Karpas-422 (cell line): ENCODE measurements around the gene RIMKLB. TPM values are rescaled to one million over a fixed set of nuclear protein-coding genes. Genes with fewer than 3 reads are reported as not detected.

ENCODE experiments used
- DNase-seq: peaks from one replicate; pipeline ENCODE4 v3.0.0-alpha.2; 2015
- H2AFZ ChIP-seq: fragments of 200-600 bp; sonication (generic); 2 replicates; pipeline ENCODE4 v1.6.1; 2014; ENCODE audit warnings: antibody characterized with exemption, low read length, mixed read lengths
- H3K27ac ChIP-seq: fragments of 200-600 bp; sonication (generic); 2 replicates; pipeline ENCODE4 v1.5.1; 2014; ENCODE audit warnings: mild to moderate bottlenecking, low read length, moderate library complexity
- H3K27me3 ChIP-seq: fragments of 200-600 bp; sonication (generic); 2 replicates; pipeline ENCODE4 v1.6.1; 2014; ENCODE audit warnings: low read length, mixed read lengths
- H3K36me3 ChIP-seq: fragments of 200-600 bp; sonication (generic); 2 replicates; pipeline ENCODE4 v1.6.1; 2014; ENCODE audit warnings: low read length, mixed read lengths; ENCODE audit not compliant: insufficient read depth
- H3K4me1 ChIP-seq: fragments of 200-600 bp; sonication (generic); 2 replicates; pipeline ENCODE4 v1.6.1; 2014; ENCODE audit warnings: mild to moderate bottlenecking, low read length, mixed read lengths
- H3K4me2 ChIP-seq: fragments of 200-600 bp; sonication (generic); 2 replicates; pipeline ENCODE4 v1.6.1; 2014; ENCODE audit warnings: low read length, low read depth, mild to moderate bottlenecking; ENCODE audit not compliant: poor library complexity, severe bottlenecking
- H3K4me3 ChIP-seq: fragments of 200-600 bp; sonication (generic); 2 replicates; pipeline ENCODE4 v1.5.1; 2014; ENCODE audit warnings: mild to moderate bottlenecking, antibody characterized with exemption, low read length, mixed read lengths
- H3K79me2 ChIP-seq: fragments of 200-600 bp; sonication (generic); 2 replicates; pipeline ENCODE4 v1.6.1; 2014; ENCODE audit warnings: mild to moderate bottlenecking, low read length, mixed read lengths
- H3K9ac ChIP-seq: fragments of 200-600 bp; sonication (generic); 2 replicates; pipeline ENCODE4 v1.6.0; 2014; ENCODE audit warnings: low read length
- H3K9me2 ChIP-seq: fragments of 200-600 bp; sonication (generic), shearing (Covaris generic); replicated peaks from 2 replicates; pipeline ENCODE4 v1.6.0; 2014; ENCODE audit warnings: mild to moderate bottlenecking, low read length, moderate library complexity; ENCODE audit not compliant: insufficient read depth
- H3K9me3 ChIP-seq: fragments of 300-700, 200-600 bp; sonication (generic); 2 replicates; pipeline ENCODE4 v1.6.1; 2014; ENCODE audit warnings: low read length, mixed read lengths
- H4K20me1 ChIP-seq: fragments of 200-600 bp; sonication (generic); 2 replicates; pipeline ENCODE4 v1.6.1; 2014; ENCODE audit warnings: mild to moderate bottlenecking, antibody characterized with exemption, low read length, low read depth; ENCODE audit not compliant: insufficient read depth
- total RNA-seq: library from RNA; depleted of rRNA; stranded (reverse); fragments of >200 nt; shearing (Covaris generic); gene quantifications from 2 replicates; pipeline ENCODE4 v1.2.3, GENCODE V29; 2014; ENCODE audit warnings: low replicate concordance

The RIMKLB gene
- total RNA-seq, 1 experiment from 2014 or later = 0.89 TPM

DNA sequence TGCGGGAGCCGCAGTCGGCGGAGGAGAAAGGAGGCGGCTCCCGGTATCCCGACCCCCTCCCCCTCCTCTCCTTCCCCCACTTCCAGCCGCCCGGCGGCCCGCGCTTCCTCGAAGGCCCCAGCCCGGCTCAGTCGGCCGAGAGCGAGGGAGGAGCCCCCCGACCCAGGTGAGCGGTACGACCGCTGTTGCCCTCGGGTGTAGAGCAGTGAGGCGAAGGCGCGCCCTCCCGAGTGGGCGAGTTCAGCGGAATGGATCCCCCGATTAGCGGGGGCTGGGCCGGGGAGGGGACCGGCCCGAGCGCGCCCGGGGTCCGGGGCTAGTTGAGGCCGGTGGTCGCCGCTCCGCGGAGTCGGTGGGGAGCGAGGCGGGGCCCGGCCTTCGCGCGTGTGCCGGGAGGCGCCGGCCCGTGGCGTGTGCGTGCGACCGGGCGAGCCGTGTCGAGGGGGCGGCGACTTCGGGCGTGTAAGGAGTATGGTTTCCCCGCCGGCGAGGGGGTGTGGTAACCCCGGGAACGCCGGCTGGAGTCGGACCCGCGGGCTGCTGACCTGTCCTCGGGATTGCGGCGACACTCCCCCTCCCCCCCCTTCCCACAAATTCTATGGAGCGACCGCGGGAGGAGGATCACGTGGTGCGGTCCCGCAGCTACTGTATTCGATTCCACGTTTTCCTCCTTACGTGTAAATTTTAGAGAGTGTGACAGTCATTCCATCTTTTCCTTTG lies 501 bp downstream of the RIMKLB start:
- H3K9ac ChIP-seq = peak overlapping the region; percentile 54
- peak overlapping the region; percentile 87 for H2AFZ ChIP-seq
- no peaks in the 10 kb centered on the region for H3K27me3 ChIP-seq
- H3K27ac ChIP-seq = no peak overlapping the region
- peaks cover 15% of the 10 kb centered on the region for H3K4me1 ChIP-seq
- H3K79me2 ChIP-seq = no peaks in the 10 kb centered on the region
- peak overlapping the region; percentile 78 for H3K4me2 ChIP-seq
- no peaks in the 10 kb centered on the region for H3K9me2 ChIP-seq
- no peaks in the 10 kb centered on the region for H3K36me3 ChIP-seq
- H4K20me1 ChIP-seq = no peaks in the 10 kb centered on the region
- H3K4me3 ChIP-seq = peak overlapping the region; percentile 78
- no peak for DNase-seq
- H3K9me3 ChIP-seq = no peaks in the 10 kb centered on the region

DNA sequence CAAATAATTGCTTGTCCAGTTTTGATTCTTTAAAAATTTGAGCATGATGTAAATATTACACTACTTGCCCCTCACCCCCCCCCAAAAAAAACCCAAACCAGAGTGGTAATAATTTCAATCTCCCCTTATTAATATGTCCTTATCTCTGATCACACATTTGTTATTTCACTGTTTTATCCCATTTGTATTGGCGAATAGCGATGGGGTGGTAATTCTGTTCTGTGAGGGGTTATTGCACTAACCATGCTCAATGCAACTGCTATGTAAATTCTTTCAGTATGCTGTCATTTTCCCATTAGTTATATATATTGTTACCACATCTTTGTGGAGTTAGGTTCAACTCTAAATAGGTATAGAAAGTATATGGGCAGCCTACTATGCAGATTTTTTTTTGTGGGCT lies 1.1 kb downstream of the RIMKLB start:
- Histone ChIP-seq H4K20me1 (no peaks in the 10 kb centered on the region), H3K79me2 (no peaks in the 10 kb centered on the region), H2AFZ (no peak overlapping the region), H3K4me3 (peak overlapping the region; percentile 78; the same call in 1 of the 2 replicates), H3K9me3 (no peaks in the 10 kb centered on the region), H3K27me3 (no peaks in the 10 kb centered on the region), H3K36me3 (no peaks in the 10 kb centered on the region), H3K4me1 (peaks cover 15% of the 10 kb centered on the region), H3K9me2 (no peaks in the 10 kb centered on the region), H3K27ac (no peak overlapping the region), H3K9ac (no peak overlapping the region), H3K4me2 (peak overlapping the region; percentile 78)
- DNase-seq = no peak

DNA sequence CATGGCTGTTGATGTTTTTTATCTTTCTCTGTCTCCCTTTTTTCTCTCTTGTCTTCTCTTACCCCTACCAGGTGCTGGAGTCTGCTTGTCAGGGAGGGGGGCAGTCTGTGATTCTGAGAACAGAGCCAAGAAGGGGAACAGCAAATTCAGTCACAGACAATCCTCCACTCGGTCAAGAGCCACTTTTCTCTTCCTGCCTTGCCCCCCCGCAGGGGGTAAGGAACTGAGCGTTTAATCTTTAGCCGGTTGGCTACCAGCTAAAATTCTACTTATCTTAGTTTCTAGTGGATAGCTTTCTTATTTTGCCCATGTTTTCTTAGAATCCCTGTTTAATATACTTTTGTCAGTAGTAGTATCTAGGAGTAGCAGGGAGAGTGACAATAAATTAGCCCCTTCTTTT lies 1.9 kb downstream of the RIMKLB start:
- no peak for DNase-seq

DNA sequence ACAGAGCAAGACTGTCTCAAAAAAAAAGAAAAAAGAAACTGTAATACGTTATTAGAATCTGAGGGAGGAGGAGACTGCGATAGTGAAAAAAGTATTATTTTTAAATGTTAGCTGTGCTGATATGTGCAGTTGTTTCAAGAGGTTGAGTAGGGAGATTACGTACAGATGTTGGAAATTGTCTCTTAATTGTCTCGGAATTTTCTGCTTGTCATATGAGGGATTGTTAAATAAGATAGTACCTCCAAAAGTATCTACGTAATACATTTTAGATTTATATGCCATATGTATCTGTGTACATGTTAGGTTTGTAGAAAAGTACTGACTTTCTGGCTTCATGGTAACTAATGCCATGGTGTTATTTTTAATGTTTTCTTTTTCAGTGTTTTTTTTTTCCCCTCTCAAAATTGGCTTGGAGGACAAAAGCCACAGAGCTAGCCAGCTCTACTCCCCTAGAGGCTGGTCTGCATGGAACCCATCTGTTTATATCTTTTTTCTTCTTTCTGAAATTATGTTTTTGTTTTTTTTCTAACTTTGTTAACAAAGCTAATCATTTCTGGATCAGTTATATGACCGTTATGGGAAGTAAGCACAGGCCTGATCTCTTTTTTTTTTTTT lies 3.4 kb downstream of the RIMKLB start:
- no peak overlapping the region for H3K4me3 ChIP-seq
- no peaks in the 10 kb centered on the region for H3K27me3 ChIP-seq
- no peak overlapping the region for H2AFZ ChIP-seq
- no peak overlapping the region for H3K4me2 ChIP-seq
- no peaks in the 10 kb centered on the region for H3K9me3 ChIP-seq
- no peaks in the 10 kb centered on the region for H4K20me1 ChIP-seq
- H3K27ac ChIP-seq = no peak overlapping the region
- peaks cover 15% of the 10 kb centered on the region for H3K4me1 ChIP-seq
- DNase-seq = no peak
- H3K36me3 ChIP-seq = no peaks in the 10 kb centered on the region
- no peak overlapping the region for H3K9ac ChIP-seq
- H3K79me2 ChIP-seq = no peaks in the 10 kb centered on the region
- no peaks in the 10 kb centered on the region for H3K9me2 ChIP-seq

More for the DNA sequence above, 1.9 kb downstream of the RIMKLB start:
- Histone ChIP-seq H3K27ac (no peak overlapping the region), H2AFZ (no peak overlapping the region), H3K9ac (no peak overlapping the region), H3K9me3 (no peaks in the 10 kb centered on the region), H3K9me2 (no peaks in the 10 kb centered on the region), H3K27me3 (no peaks in the 10 kb centered on the region), H3K79me2 (no peaks in the 10 kb centered on the region), H3K4me1 (peaks cover 15% of the 10 kb centered on the region), H4K20me1 (no peaks in the 10 kb centered on the region), H3K4me3 (no peak overlapping the region), H3K36me3 (no peaks in the 10 kb centered on the region), H3K4me2 (no peak overlapping the region)

DNA sequence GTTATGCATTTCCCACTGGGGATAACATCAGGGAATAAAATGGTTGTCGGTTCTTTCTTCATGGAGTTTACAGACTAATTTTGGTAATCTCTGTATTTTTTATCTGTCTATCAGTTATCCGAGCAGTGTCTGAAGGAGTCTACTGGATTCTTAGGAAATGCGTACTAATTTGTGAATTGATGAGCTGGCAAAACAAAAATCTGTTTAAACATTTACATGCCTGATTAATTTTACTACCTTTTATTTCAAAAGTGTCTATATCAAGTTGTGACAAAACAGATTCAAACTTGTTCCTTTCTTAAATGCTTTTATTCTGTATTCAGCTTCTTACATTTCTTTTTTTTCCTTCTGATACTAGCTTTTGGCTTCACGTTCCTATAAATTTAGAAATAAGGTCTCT lies 4.4 kb downstream of the RIMKLB start:
- H4K20me1 ChIP-seq = no peaks in the 10 kb centered on the region
- no peak overlapping the region for H2AFZ ChIP-seq
- no peak overlapping the region for H3K4me3 ChIP-seq
- H3K27me3 ChIP-seq = no peaks in the 10 kb centered on the region
- H3K36me3 ChIP-seq = no peaks in the 10 kb centered on the region
- H3K27ac ChIP-seq = no peak overlapping the region
- no peak overlapping the region for H3K4me2 ChIP-seq
- no peak overlapping the region for H3K9ac ChIP-seq
- H3K9me2 ChIP-seq = no peaks in the 10 kb centered on the region
- H3K4me1 ChIP-seq = peaks cover 14% of the 10 kb centered on the region
- H3K79me2 ChIP-seq = no peaks in the 10 kb centered on the region
- H3K9me3 ChIP-seq = no peaks in the 10 kb centered on the region
- DNase-seq = no peak

DNA sequence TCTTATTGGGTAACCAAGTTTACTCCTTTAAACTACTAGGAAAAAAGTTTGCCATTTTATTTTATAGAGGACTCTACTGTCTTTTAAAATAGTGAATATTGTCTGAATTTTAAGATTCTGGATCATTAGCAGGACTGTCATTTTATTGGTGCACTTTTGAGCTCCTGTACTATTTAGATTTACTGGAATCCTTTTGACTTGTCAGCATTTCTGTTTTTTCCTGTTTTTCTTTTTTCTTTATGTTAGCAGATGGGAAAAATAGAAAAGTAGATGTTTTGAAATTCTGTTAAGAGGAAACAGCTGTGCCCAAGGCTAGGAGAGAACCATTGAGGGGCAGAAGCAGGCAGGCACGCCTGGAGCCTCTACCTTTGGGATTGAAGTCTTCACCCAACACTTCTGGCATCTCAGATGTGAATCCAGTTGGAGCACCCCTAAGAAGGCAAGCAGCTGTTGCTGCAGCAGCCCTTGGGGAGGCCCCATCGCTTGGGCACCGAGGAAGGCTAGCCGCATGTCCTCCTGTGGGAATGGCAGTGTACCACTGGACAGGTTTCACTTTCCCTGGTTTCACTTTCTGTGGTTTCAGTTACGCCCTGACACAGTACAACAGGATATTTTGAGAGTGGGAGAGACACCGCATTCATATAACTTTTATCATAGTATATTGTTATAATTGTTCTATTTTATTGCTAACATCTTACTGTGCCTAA lies 11.5 kb downstream of the RIMKLB start:
- DNase-seq = no peak
- no peaks in the 10 kb centered on the region for H3K36me3 ChIP-seq
- H3K79me2 ChIP-seq = no peaks in the 10 kb centered on the region
- H3K9me2 ChIP-seq = no peaks in the 10 kb centered on the region
- no peak overlapping the region for H3K9ac ChIP-seq
- H3K4me1 ChIP-seq = no peaks in the 10 kb centered on the region
- peak overlapping the region; percentile 15 for H3K4me2 ChIP-seq
- no peak overlapping the region for H3K4me3 ChIP-seq
- no peak overlapping the region for H3K27ac ChIP-seq
- H2AFZ ChIP-seq = no peak overlapping the region
- no peaks in the 10 kb centered on the region for H4K20me1 ChIP-seq
- no peaks in the 10 kb centered on the region for H3K9me3 ChIP-seq
- no peaks in the 10 kb centered on the region for H3K27me3 ChIP-seq

DNA sequence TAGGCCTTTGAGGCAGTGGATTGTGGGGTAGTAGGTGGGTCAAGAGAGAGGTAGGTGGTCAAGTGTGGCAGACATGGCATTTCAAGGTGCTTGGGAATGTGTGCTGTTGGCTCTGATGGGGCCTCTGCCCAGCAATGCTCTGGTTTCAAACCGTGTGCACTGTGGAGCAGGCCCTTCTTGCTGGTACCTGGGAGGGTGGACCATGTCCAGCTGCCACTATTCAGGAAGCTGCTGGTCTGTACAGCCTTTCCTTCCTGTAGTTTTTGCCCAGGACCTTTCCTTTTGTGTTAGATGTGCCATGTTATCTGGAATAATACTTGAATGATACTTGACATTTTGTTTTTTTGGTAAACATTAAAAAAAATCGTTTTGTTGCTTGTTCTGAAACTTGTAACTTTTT lies 14.8 kb downstream of the RIMKLB start:
- no peak overlapping the region for H3K4me2 ChIP-seq
- H3K9me3 ChIP-seq = no peaks in the 10 kb centered on the region
- H3K36me3 ChIP-seq = no peaks in the 10 kb centered on the region
- no peak overlapping the region for H3K9ac ChIP-seq
- H3K4me3 ChIP-seq = no peak overlapping the region
- H3K27me3 ChIP-seq = no peaks in the 10 kb centered on the region
- H3K4me1 ChIP-seq = peaks cover 5% of the 10 kb centered on the region
- no peaks in the 10 kb centered on the region for H3K9me2 ChIP-seq
- H2AFZ ChIP-seq = no peak overlapping the region
- no peak for DNase-seq
- H3K27ac ChIP-seq = no peak overlapping the region
- no peaks in the 10 kb centered on the region for H4K20me1 ChIP-seq
- H3K79me2 ChIP-seq = no peaks in the 10 kb centered on the region

DNA sequence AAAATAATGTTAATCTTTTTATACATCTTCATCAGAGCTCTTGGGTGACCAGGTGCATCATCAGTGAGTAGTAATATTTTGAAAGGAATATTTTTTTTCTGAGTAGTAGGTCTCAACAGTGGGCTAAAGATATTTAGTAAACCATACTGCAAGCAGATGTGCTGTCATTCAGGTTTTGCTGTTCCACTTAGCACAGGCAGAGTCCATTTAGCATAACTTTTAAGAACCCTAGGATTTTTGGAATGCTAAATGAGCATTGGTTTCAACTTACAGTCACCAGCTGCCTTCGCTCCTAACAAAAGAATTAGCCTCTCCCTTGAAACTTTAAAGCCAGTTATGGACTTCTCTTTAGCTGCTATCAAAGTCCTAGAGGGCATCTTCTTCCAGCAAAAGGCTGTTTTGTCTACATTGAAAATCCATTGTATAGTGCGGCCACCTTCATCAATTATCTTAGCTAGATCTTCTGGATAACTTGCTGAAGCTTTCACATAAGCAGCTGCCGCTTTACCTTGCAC lies 24.6 kb downstream of the RIMKLB start:
- peaks cover under 1% of the 10 kb centered on the region for H3K4me1 ChIP-seq
- H3K4me2 ChIP-seq = no peak overlapping the region
- no peaks in the 10 kb centered on the region for H3K36me3 ChIP-seq
- H4K20me1 ChIP-seq = no peaks in the 10 kb centered on the region
- H3K9me3 ChIP-seq = no peaks in the 10 kb centered on the region
- H3K4me3 ChIP-seq = no peak overlapping the region
- DNase-seq = no peak
- H3K79me2 ChIP-seq = no peaks in the 10 kb centered on the region
- no peaks in the 10 kb centered on the region for H3K27me3 ChIP-seq
- no peak overlapping the region for H2AFZ ChIP-seq
- H3K9me2 ChIP-seq = no peaks in the 10 kb centered on the region
- H3K9ac ChIP-seq = no peak overlapping the region
- no peak overlapping the region for H3K27ac ChIP-seq
